NCI-H2029 treated with DMSO at 0.1 percent for 48 hours (cell line): ENCODE data around the gene OR5B21.

Source experiments
- DNase-seq: peaks from one replicate; lab custom pipeline; 2025; lab: John Stamatoyannopoulos, UW

Gene OR5B21

DNA sequence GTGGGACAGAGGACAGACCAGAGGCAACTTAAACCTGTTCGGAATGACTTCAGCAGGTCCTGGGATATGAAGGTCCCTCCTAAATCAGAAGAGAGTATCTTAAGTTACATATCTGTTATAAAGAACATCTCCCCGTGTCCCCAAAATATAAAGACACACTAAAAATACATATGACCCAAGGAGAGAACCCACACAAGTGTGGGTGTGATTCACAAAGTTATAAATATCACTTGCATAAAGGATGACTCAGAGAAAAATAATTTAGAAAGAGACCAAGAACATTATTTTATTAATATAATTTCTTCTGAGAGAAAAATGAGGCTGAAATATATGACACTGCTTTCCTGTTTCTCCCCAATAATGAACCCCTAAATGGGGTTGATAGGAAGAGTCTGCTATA lies 14.2 kb downstream of the OR5B21 start:
- DNase-seq: no peak

DNA sequence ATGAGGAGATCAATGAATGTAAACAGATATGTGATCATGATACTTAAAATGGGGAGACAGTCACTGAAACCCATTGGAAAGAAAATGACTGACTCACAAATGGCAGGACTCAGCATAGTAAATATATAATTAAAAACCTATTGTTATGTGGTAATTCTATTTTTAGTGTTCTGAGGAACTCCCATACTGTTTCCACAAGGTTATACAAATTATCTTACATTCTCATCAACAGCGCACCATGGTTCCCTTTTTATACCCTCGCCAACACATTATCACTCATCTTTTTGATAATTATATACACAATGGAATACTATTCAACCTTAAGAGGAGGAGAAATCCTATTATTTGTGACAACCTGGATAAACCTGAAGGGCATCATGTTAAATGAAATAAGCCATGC lies 17.1 kb downstream of the OR5B21 start:
- no peak for DNase-seq

DNA sequence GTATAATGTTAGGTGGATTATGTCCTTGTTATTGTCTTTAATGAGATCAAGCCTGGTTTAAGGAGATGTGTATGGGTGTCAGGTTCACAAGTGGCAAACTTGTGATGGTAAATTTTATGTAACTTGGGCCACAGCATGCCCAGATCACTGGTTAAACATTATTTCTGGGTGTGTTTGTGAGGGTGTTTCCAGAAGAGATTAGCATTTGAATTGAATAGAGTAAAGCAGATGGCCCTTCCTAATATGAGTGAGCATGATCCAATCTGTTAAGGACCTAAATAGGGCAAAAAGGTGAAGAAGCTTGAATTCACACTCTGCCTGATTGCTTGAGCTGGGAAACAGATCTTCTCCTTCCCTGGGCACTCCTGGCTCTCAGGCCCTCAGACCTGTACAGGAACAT lies 20.7 kb downstream of the OR5B21 start:
- DNase-seq: no peak

DNA sequence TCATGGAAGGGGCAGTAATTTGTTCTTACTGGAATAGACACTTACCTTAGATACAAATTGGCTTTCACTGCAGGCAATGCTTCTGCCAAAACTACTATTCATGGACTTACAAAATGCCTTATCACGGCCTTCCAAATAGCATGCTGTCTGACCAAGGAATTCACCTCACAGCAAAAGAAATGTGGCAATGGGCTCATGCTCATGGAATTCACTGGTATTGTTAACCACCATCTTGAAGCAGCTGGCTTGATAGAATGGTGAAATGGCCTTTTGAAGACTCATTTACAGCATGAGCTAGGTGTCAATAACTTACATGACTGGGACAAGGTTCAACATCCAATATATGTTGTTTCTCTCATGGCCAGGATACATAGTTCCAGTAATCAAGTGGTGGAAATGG lies 21.9 kb downstream of the OR5B21 start:
- no peak for DNase-seq

DNA sequence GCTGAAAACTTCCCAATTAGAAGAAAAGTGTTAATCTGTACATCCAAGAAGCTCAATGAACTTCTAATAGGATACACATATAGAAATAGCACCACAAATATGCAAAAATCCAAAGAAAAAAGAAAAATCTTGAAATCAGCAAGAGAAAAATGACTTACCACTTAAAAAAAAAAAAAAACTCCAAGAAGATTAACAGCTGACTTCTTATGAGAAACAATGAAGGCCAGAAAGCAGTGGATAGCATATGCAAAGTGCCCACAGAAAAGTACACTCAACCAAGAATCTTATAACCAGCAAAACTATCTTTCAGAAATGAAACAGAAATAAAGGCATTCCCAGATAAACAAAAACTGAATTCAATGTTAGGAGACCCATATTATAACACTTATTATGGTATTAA lies 36.0 kb downstream of the OR5B21 start:
- DNase-seq: no peak

DNA sequence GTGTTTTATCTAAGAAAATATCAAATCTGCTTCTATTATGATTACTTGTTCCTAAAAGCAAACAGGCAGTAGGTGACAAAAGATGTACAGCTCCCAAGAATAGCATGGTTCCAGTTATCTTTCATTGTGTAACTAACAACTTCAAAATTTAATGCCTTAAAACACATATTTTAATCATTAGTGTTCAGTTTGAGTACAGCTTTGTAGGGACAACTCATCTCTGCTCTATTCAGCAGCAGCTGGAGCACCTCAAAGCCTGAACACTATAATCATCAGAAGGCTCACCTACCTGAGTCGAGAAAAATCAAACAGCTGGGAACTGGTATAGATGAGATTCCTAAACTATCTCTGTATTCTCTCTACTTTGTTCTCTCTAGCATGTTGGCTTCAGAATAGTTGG lies 41.6 kb downstream of the OR5B21 start:
- no peak for DNase-seq

DNA sequence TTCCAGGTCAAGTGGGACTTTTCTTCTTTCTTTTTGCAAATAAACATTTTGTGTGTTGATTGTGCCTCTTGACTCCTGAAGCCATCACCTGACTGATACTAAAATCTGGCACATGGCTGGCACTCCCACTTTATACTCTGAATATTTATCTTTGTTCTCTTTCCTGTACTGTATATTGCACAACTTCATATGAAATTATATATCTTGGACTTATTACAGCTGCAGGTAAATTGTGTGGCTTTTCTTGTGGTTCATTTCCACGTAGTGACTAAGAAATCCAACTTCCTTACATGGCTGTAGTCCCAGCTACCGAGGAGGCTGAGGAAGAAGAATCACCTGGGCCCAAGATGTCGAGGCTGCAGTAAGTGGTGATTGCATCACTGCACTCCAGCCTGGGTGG lies 42.2 kb downstream of the OR5B21 start:
- DNase-seq: no peak
